Activated CD4-positive, alpha-beta T cell treated with anti-CD3 and anti-CD28 coated beads, Interleukin-2, amount 50 U/mL, for 48 hours (primary cell): ENCODE measurements around the gene RASSF5.

ENCODE experiments used
- DNase-seq, 2 experiments: peaks; one replicate each; pipeline ENCODE4 v3.0.0-alpha.2; 2020

RASSF5 gene

GRCh38 chr1:206498685-206499084 is 8.6 kb upstream of the RASSF5 start:
- no peak for DNase-seq

- no peak for DNase-seq
Observed at GRCh38 chr1:206500046-206500445, 7.3 kb upstream of the RASSF5 start.

GRCh38 chr1:206501881-206502280 is 5.5 kb upstream of the RASSF5 start:
- no peak for DNase-seq

- DNase-seq = no peak
Observed at GRCh38 chr1:206502403-206502802, 4.9 kb upstream of the RASSF5 start.

- DNase-seq = no peak
Observed at GRCh38 chr1:206502812-206503211, 4.5 kb upstream of the RASSF5 start.

- peak; percentile 62 to 76 for DNase-seq
Observed at GRCh38 chr1:206503591-206504362, 3.6 kb upstream of the RASSF5 start.

GRCh38 chr1:206504363-206504713 is 3.0 kb upstream of the RASSF5 start:
- no peak for DNase-seq

GRCh38 chr1:206505702-206506355 is 1.5 kb upstream of the RASSF5 start:
- no peak for DNase-seq

- peak; percentile 28 to 45 for DNase-seq
Observed at GRCh38 chr1:206506405-206507283, 687 bp upstream of the RASSF5 start.

GRCh38 chr1:206508130-206508889 is 979 bp downstream of the RASSF5 start:
- DNase-seq = no peak

GRCh38 chr1:206508956-206509355 is 1.6 kb downstream of the RASSF5 start:
- DNase-seq = no peak

GRCh38 chr1:206509612-206510257 is 2.4 kb downstream of the RASSF5 start:
- DNase-seq = no peak

- DNase-seq = no peak
Observed at GRCh38 chr1:206510371-206510770, 3.0 kb downstream of the RASSF5 start.

- no peak for DNase-seq
Observed at GRCh38 chr1:206511362-206512057, 4.2 kb downstream of the RASSF5 start.

- no peak for DNase-seq
Observed at GRCh38 chr1:206512058-206512850, 4.9 kb downstream of the RASSF5 start.

GRCh38 chr1:206512851-206513180 is 5.5 kb downstream of the RASSF5 start:
- no peak for DNase-seq

- no peak for DNase-seq
Observed at GRCh38 chr1:206513312-206514111, 6.2 kb downstream of the RASSF5 start.

GRCh38 chr1:206514813-206515387 is 7.6 kb downstream of the RASSF5 start:
- no peak for DNase-seq

- DNase-seq = no peak
Observed at GRCh38 chr1:206516728-206516990, 9.3 kb downstream of the RASSF5 start.

- no peak for DNase-seq
Observed at GRCh38 chr1:206517784-206518183, 10.5 kb downstream of the RASSF5 start.
